GM12891 (cell line): ENCODE results near the gene ZNF324. TPM values are rescaled to one million over a fixed set of nuclear protein-coding genes. Genes with fewer than 3 reads are reported as not detected.
"Not testable (repeated sequence)": the region's sequence is repeated elsewhere in the genome, so short reads cannot be mapped to it uniquely, and the experiment has no call there.

Experiments
- DNase-seq: peaks from one replicate; pipeline ENCODE4 v3.0.0; 2011; ENCODE audit warnings: low spot score; ENCODE audit not compliant: insufficient read length
- FAIRE-seq: peaks from 2 replicates; lab custom pipeline; 2011; peaks lifted over from hg19 to GRCh38; lab: Jason Lieb, UNC
- PAX5 ChIP-seq: IDR thresholded peaks from 2 replicates; pipeline ENCODE4 v1.6.1; 2011; ENCODE audit warnings: low read length, moderate library complexity, mild to moderate bottlenecking; ENCODE audit not compliant: insufficient read depth, severe bottlenecking
- POLR2A ChIP-seq: IDR thresholded peaks from 2 replicates; pipeline ENCODE4 v1.6.1; 2011; ENCODE audit warnings: low read depth, low read length, control low read depth
- POLR2AphosphoS5 ChIP-seq: IDR thresholded peaks from 2 replicates; pipeline ENCODE4 v1.6.1; 2011; ENCODE audit warnings: low read depth, low read length, control low read depth
- POU2F2 ChIP-seq: IDR thresholded peaks from 2 replicates; pipeline ENCODE4 v1.6.1; 2011; ENCODE audit warnings: low read depth, mild to moderate bottlenecking, control low read depth, low read length, moderate library complexity
- SPI1 ChIP-seq: IDR thresholded peaks from 2 replicates; pipeline ENCODE4 v1.6.1; 2011; ENCODE audit warnings: low read depth, low read length, control low read depth
- TAF1 ChIP-seq: IDR thresholded peaks from 2 replicates; pipeline ENCODE4 v1.6.1; 2011; ENCODE audit warnings: low read depth, low read length, control low read depth
- polyA plus RNA-seq: library from polyadenylated mRNA; unstranded; fragments of >200 nt; gene quantifications from one replicate; pipeline ENCODE4 v1.2.1, GENCODE V29; 2012; ENCODE audit warnings: low read depth, missing spikeins, inconsistent platforms; ENCODE audit not compliant: missing spikeins

Gene ZNF324
- polyA plus RNA-seq = 5.8 TPM

- TF ChIP-seq TAF1 (peak; percentile 75), SPI1 (no peak), POLR2AphosphoS5 (peak; percentile 77), PAX5 (no peak), POU2F2 (no peak), POLR2A (peak; percentile 68; the same call in 1 of the 2 replicates)
- FAIRE-seq = peak; percentile 99
- DNase-seq = peak; percentile 99
Measured at GRCh38 chr19:58466760-58467589, at the start of gene ZNF324. Gene ZNF324 (plus strand): TSS chr19:58467080. CDS start chr19:58469186, 2,106 bp downstream.

- TF ChIP-seq SPI1 = no peak
- no peak for DNase-seq
- no peak for FAIRE-seq
Measured at GRCh38 chr19:58428617-58429016, 38.3 kb upstream of the ZNF324 start.

GRCh38 chr19:58429745-58430144, 37.1 kb upstream of the ZNF324 start:
- FAIRE-seq (no peak), DNase-seq (no peak)
- TF ChIP-seq TAF1 = no peak
- TF ChIP-seq PAX5 = no peak

GRCh38 chr19:58434217-58434616, 32.7 kb upstream of the ZNF324 start:
- DNase-seq (no peak), FAIRE-seq (no peak)
- TF ChIP-seq POLR2A (no peak), POU2F2 (no peak), PAX5 (no peak), POLR2AphosphoS5 (no peak), SPI1 (no peak), TAF1 (no peak)

GRCh38 chr19:58439576-58440554, 27.0 kb upstream of the ZNF324 start, which contains the start of gene ZNF132:
Gene ZNF132 (minus strand): TSS chr19:58440153. CDS start chr19:58439821, 332 bp downstream.
- FAIRE-seq (peak; percentile 100), DNase-seq (peak; percentile 98)
- peak; percentile 71 for TF ChIP-seq TAF1
- 0 out of 2 replicates have a peak, but pooled peaks have one; percentile 20 for TF ChIP-seq SPI1
- no peak; the same call in 1 of the 2 replicates for TF ChIP-seq POLR2A
- TF ChIP-seq PAX5 = no peak
- TF ChIP-seq POLR2AphosphoS5 = peak; percentile 42; the same call in 1 of the 2 replicates
- TF ChIP-seq POU2F2 = no peak

- no peak for DNase-seq
- TF ChIP-seq POLR2AphosphoS5 = no peak
- no peak for TF ChIP-seq TAF1
- no peak for TF ChIP-seq POU2F2
- TF ChIP-seq SPI1 = no peak
- TF ChIP-seq POLR2A = no peak
- TF ChIP-seq PAX5 = no peak
- FAIRE-seq = no peak
Measured at GRCh38 chr19:58440556-58440955, 26.3 kb upstream of the ZNF324 start.

GRCh38 chr19:58442986-58443385, 23.9 kb upstream of the ZNF324 start:
- not testable (repeated sequence) for DNase-seq, FAIRE-seq

GRCh38 chr19:58448860-58449259, 18.0 kb upstream of the ZNF324 start:
- FAIRE-seq, DNase-seq: not testable (repeated sequence)

- DNase-seq, FAIRE-seq: not testable (repeated sequence)
Measured at GRCh38 chr19:58449980-58450379, 16.9 kb upstream of the ZNF324 start.

- no peak for FAIRE-seq
- no peak for DNase-seq
- TF ChIP-seq POLR2AphosphoS5 (no peak), TAF1 (no peak)
Measured at GRCh38 chr19:58450856-58451357, 16.0 kb upstream of the ZNF324 start.
